Spleen (tissue), 11 donors: ENCODE measurements around the gene TEX261. TPM values are rescaled to one million over a fixed set of nuclear protein-coding genes. Genes with fewer than 3 reads are reported as not detected.

Experiments
- DNase-seq: peaks from one replicate; pipeline ENCODE4 v3.0.0-alpha.2; 2020
- H3K27ac ChIP-seq, 8 donors: fragments of 200-600 bp; sonication (generic) in 7 of 8; 1 replicate in 4 of 8; 2 replicates in 4 of 8; pipeline versions ENCODE4 v1.5.0 to v1.8.0; 2016 to 2021; ENCODE audit warnings: inconsistent platforms in 4 of 8, mild to moderate bottlenecking in 4 of 8, moderate library complexity in 1 of 8
- H3K27me3 ChIP-seq, 7 donors: fragments of 200-600 bp; sonication (generic) in 6 of 7; replicated peaks in 1 of 7; 1 replicate in 4 of 7; 2 replicates in 3 of 7; pipeline versions ENCODE4 v1.5.0 to v1.8.0; 2016 to 2021; ENCODE audit warnings: inconsistent platforms in 3 of 7, mild to moderate bottlenecking in 1 of 7
- H3K36me3 ChIP-seq, 6 donors: fragments of 200-600 bp; sonication (generic) in 5 of 6; 1 replicate in 4 of 6; 2 replicates in 2 of 6; pipeline versions ENCODE4 v1.5.0 to v1.8.0; 2016 to 2021; ENCODE audit warnings: inconsistent platforms in 2 of 6
- H3K4me1 ChIP-seq, 6 donors: fragments of 200-600 bp; sonication (generic) in 5 of 6; 1 replicate in 3 of 6; 2 replicates in 3 of 6; pipeline versions ENCODE4 v1.5.0 to v1.8.0; 2016 to 2021; ENCODE audit warnings: inconsistent platforms in 3 of 6
- H3K4me3 ChIP-seq, 8 donors: fragments of 200-600 bp; sonication (generic) in 7 of 8; 1 replicate in 4 of 8; 2 replicates in 4 of 8; pipeline versions ENCODE4 v1.5.0 to v1.8.0; 2016 to 2021; ENCODE audit warnings: inconsistent platforms in 4 of 8, mild to moderate bottlenecking in 4 of 8, moderate library complexity in 2 of 8
- H3K9me3 ChIP-seq, 8 donors: fragments of 200-600 bp; sonication (generic) in 7 of 8; 1 replicate in 4 of 8; 2 replicates in 4 of 8; pipeline versions ENCODE4 v1.5.0 to v1.8.0; 2016 to 2021; ENCODE audit warnings: inconsistent platforms in 4 of 8
- POLR2A ChIP-seq, 3 donors: fragments of 450-650 bp; IDR thresholded peaks; one replicate each; pipeline ENCODE4 v1.5.1; 2017; ENCODE audit warnings: antibody characterized with exemption in 3 of 3, mild to moderate bottlenecking in 1 of 3
- POLR2AphosphoS5 ChIP-seq, 3 donors: sonication (generic); formaldehyde crosslinking; IDR thresholded peaks; one replicate each; pipeline ENCODE4 v1.5.1; 2017; ENCODE audit warnings: antibody characterized with exemption in 3 of 3
- WGBS, 5 donors: extraction: QIAGEN DNeasy Blood & Tissue Kit in 3 of 5; methylation state at CpG; one replicate each; pipeline versions ENCODE4 v1.1.5 to v1.1.7; 2013 to 2018; 5-methylcytosine and 5-hydroxymethylcytosine counted together
- intact Hi-C: fragments of 100-400 bp; cut with DNase I; formaldehyde crosslinking; loops from one replicate; pipeline ENCODE4 v1.15.0; 2023; ENCODE audit warnings: low total_unique reads
- polyA plus RNA-seq, 3 donors: library from polyadenylated mRNA; stranded (reverse); fragments of 200-250 nt; gene quantifications; one replicate each; pipeline ENCODE4 v1.2.1, GENCODE V29; 2013
- total RNA-seq, 7 donors: library from RNA; depleted of rRNA in 3 of 7; stranded (reverse); fragments of >200 nt in 3 of 7; fragmentation: NEBNext Ultra II Directional in 4 of 7; extraction: Animal tissue kit (Norgen Biotek cat#: 25700) in 4 of 7; gene quantifications; one replicate each; pipeline versions ENCODE4 v1.1.0 to v1.2.1, GENCODE V29; 2016 to 2021
- TF ChIP-seq, protein P1 (sequence below), 11 experiments: fragments of 200-600 bp in 7 of 11; fragments of 450-650 bp in 4 of 11; sonication (generic) in 4 of 11; IDR thresholded peaks in 8 of 11; conservative IDR thresholded peaks in 3 of 11; 1 replicate in 7 of 11; 2 replicates in 4 of 11; pipeline versions ENCODE4 v1.4.0 to v1.8.0; 2016 to 2021; ENCODE audit warnings: antibody characterized with exemption in 11 of 11, inconsistent platforms in 4 of 11, mild to moderate bottlenecking in 1 of 11
- donor health status: healthy with polysubstance abuse.
- donor health status: DM: no; HTN: no; CAD: no; lungs with moderate emphysema.
- donor health status: DM: no; HTN: no; CAD: no.
- donor health status: Bipolar disorder and iron deficiency.
- donor health status: healthy.
- donor health status: DM: no; HTN: no; CAD: no.
- donor health status: DM: yes; HTN: yes; CAD: no.

Gene TEX261
- total and polyA plus RNA-seq, 10 donors = 8.7 to 55.7 (median 32.8) TPM

DNA sequence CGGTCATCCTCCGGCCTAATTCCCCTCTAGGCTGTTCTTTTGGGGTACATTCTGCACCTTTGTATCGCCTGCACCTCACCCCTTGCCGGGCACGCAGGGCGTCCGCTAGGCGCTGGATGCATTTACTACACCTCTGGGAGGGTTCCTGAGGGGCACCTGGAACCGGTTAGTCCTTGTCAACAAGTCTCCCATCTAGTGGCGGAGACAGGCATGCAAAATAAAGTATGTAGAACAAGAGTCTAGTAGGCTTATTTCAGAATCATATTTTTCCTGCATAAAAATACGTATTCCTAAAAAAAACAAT lies 705 bp upstream of the TEX261 start:
- intact Hi-C loops = no loop called here
- Histone ChIP-seq H3K9me3 (no peaks in the 10 kb centered on the region), H3K27ac (peak overlapping the region; percentile 62 to 93 (median 85)), H3K36me3 (peaks cover 0 to 24% (median 15%) of the 10 kb centered on the region in 6 donors), H3K27me3 (no peaks in the 10 kb centered on the region), H3K4me3 (peak overlapping the region; percentile 69 to 99 (median 88)), H3K4me1 (peaks cover 14 to 63% (median 37%) of the 10 kb centered on the region in 6 donors)
- DNase-seq = peak; percentile 82
- no peak for TF ChIP-seq POLR2A (IDR thresholded peaks at IDR 0.05)
- TF ChIP-seq, protein P1, sequence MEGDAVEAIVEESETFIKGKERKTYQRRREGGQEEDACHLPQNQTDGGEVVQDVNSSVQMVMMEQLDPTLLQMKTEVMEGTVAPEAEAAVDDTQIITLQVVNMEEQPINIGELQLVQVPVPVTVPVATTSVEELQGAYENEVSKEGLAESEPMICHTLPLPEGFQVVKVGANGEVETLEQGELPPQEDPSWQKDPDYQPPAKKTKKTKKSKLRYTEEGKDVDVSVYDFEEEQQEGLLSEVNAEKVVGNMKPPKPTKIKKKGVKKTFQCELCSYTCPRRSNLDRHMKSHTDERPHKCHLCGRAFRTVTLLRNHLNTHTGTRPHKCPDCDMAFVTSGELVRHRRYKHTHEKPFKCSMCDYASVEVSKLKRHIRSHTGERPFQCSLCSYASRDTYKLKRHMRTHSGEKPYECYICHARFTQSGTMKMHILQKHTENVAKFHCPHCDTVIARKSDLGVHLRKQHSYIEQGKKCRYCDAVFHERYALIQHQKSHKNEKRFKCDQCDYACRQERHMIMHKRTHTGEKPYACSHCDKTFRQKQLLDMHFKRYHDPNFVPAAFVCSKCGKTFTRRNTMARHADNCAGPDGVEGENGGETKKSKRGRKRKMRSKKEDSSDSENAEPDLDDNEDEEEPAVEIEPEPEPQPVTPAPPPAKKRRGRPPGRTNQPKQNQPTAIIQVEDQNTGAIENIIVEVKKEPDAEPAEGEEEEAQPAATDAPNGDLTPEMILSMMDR (IDR thresholded peaks at IDR 0.05 in 8 of 11, conservative IDR thresholded peaks at IDR 0.05 in 3 of 11) = peak in 4 of 11 experiments; percentile 4 to 23 (median 12)
- WGBS, 5 donors = 1% methylated on average over 11 of the region's 11 CpGs

DNA sequence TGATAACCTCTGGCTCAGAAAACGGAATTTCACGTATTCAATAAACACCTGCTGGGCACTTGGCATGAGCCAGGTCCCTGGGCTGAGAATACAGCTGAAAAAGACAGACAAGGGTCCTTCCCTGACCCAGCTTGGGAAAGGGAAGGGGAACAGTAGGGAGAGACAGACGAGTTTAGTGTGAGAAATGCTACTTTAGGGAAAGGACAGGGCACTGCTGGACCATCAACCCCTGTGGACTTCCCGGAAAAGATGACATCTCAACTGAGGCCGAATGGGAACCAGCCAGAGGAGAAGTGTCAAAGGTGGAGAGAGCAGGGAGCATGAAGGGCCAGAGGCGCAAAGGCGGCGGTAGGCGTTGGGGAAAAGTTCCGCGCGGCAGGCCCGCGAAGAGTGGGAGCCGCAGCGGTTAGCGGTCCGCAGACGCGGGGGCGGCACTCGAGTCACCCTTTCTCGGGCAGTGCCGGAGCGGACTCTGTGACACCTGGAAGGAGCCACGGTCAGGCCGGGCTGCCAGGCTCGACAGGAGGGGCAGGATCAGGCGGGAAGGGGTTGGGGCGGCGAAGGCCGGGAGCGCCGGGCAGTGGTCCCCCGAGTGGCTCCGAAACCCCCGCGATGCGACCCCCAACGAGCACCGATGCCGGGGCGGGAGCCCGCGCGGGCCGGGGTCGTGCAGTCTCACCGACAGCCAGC lies 519 bp downstream of the TEX261 start:
- intact Hi-C loops = no loop called here
- Histone ChIP-seq H3K9me3 (no peaks in the 10 kb centered on the region), H3K36me3 (peaks cover 0 to 36% (median 24%) of the 10 kb centered on the region in 6 donors), H3K4me1 (peaks cover 14 to 53% (median 35%) of the 10 kb centered on the region in 6 donors), H3K4me3 (peak overlapping the region; percentile 69 to 99 (median 88)), H3K27ac (peak overlapping the region; percentile 81 to 93 (median 86)), H3K27me3 (no peaks in the 10 kb centered on the region)
- 1% methylated on average over 20 to 49 of the region's 49 CpGs for WGBS, 5 donors
- no peak for TF ChIP-seq POLR2AphosphoS5 (IDR thresholded peaks at IDR 0.05)
- no peak for TF ChIP-seq POLR2A (IDR thresholded peaks at IDR 0.05)
- TF ChIP-seq, protein P1 (IDR thresholded peaks at IDR 0.05 in 8 of 11, conservative IDR thresholded peaks at IDR 0.05 in 3 of 11) = no peak
- DNase-seq = peak; percentile 32

DNA sequence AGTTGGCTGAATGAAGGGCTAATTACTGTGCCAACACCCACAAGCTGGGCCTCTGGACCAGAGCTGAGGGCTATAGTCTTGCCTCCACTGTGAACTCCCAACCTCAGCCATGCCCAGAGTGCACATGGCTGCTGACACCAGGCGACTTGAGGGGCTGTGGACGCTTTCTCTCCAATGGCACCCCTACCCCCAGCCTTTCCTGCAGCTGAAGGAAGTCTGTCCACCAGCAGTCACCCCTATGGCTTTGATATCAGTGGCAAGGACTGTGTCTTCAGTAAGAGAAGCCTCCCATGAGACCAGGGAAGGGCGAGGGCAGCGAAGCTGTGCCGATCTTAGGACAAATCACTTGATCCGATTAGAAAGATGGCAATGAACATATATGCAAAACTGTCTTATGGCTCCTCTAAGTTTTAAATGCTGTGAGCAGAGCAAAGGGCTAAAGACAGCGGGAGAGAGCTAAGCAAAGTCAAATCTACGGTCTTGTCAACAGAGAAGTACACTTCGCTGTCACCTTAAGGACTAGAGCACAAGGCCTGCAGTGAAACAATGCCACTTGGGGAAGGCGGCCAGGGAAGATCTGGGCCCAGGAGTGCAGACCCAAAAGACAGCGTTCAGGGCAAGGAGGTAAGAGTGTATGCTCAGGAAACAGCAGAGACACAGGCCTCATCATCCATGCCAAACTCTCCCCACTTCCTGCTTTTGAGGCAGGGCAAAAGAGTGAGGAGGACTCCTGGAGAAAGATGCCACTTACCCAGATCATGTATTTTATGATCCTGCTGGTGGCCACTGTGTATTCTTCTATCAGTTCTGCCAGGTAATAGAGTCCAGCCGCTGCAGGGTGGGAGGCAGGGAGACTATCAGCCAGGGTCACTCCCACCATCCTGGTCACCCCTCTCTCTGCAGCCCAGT lies 1.5 kb downstream of the TEX261 start:
- WGBS, 5 donors = 79 to 90% (median 88%) methylated on average over 11 to 12 of the region's 12 CpGs
- TF ChIP-seq POLR2A (IDR thresholded peaks at IDR 0.05) (no peak), POLR2AphosphoS5 (IDR thresholded peaks at IDR 0.05) (no peak)
- Histone ChIP-seq H3K9me3 (no peaks in the 10 kb centered on the region), H3K27ac (peak overlapping the region in 3 of 8 donors; percentile 86 to 93 (median 89)), H3K36me3 (peaks cover 0 to 46% (median 33%) of the 10 kb centered on the region in 6 donors), H3K4me3 (peak overlapping the region in 7 of 8 donors; percentile 69 to 99 (median 88)), H3K4me1 (peaks cover 14 to 52% (median 35%) of the 10 kb centered on the region in 6 donors), H3K27me3 (no peaks in the 10 kb centered on the region)
- peak; percentile 67 for DNase-seq
- intact Hi-C loops = no loop called here

DNA sequence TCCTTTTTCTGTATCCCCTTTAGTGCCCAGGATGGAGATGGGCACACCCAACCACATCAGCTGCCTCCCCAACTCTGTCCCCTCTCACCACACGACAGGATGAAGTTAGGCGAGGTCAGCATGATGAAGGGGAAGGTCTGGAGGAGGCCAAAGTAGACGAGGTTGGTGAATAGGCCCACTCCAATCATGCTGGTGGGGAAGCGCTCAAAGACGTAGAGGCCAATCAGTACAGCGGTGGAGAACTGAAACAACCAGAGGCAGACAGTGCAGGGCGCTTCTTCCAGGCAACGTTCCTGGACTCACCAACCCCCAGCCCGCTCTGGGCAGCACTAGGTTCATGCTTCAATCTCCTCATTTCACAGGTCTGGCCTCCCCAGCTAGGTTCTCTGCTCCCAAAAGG lies 2.9 kb downstream of the TEX261 start:
- WGBS, 5 donors = 88 to 93% (median 90%) methylated on average over 9 of the region's 9 CpGs
- Histone ChIP-seq H3K27me3 (no peaks in the 10 kb centered on the region), H3K4me1 (peaks cover 14 to 52% (median 35%) of the 10 kb centered on the region in 6 donors), H3K9me3 (no peaks in the 10 kb centered on the region), H3K36me3 (peaks cover 0 to 61% (median 47%) of the 10 kb centered on the region in 6 donors), H3K4me3 (no peak overlapping the region), H3K27ac (no peak overlapping the region)
- intact Hi-C loops = no loop called here
- TF ChIP-seq POLR2A (IDR thresholded peaks at IDR 0.05) (no peak), POLR2AphosphoS5 (IDR thresholded peaks at IDR 0.05) (no peak)
- TF ChIP-seq, protein P1 (IDR thresholded peaks at IDR 0.05 in 8 of 11, conservative IDR thresholded peaks at IDR 0.05 in 3 of 11) = no peak
- peak; percentile 38 for DNase-seq
